HepG2 (cell line): Measurements from ENCODE around the gene KRT82.

Source experiments
- DDIT3 ChIP-seq: sonication (generic); formaldehyde crosslinking; IDR thresholded peaks from 2 replicates; pipeline ENCODE4 v1.4.0; 2020; ENCODE audit warnings: mild to moderate bottlenecking, missing genetic modification reagents
- DPF2 ChIP-seq: sonication (generic); formaldehyde crosslinking; IDR thresholded peaks from 2 replicates; pipeline ENCODE4 v1.4.0; 2020; ENCODE audit warnings: mild to moderate bottlenecking, low read depth, missing genetic modification reagents, borderline replicate concordance
- E2F1 ChIP-seq: sonication (generic); formaldehyde crosslinking; IDR thresholded peaks from 2 replicates; pipeline ENCODE4 v1.5.0; 2020; ENCODE audit warnings: missing genetic modification reagents
- NR2C2 ChIP-seq: sonication (generic); formaldehyde crosslinking; IDR thresholded peaks from 2 replicates; pipeline ENCODE4 v1.4.0; 2020; ENCODE audit warnings: missing genetic modification reagents, mild to moderate bottlenecking, moderate library complexity, borderline replicate concordance
- PATZ1 ChIP-seq: sonication (generic); formaldehyde crosslinking; IDR thresholded peaks from 2 replicates; pipeline ENCODE4 v1.4.0; 2020; ENCODE audit warnings: missing genetic modification reagents
- TAF1 ChIP-seq: sonication (generic); formaldehyde crosslinking; IDR thresholded peaks from 2 replicates; pipeline ENCODE4 v1.4.0; 2020; ENCODE audit warnings: missing genetic modification reagents
- TCF12 ChIP-seq, 2 experiments: fragments of 450-650 bp in 1 of 2; sonication (generic) in 1 of 2; formaldehyde crosslinking in 1 of 2; IDR thresholded peaks; 2 replicates each; pipeline versions ENCODE4 v1.6.1 to v1.8.0; 2017 to 2022; ENCODE audit warnings: antibody characterized with exemption in 1 of 2, mild to moderate bottlenecking in 1 of 2, missing genetic modification reagents in 1 of 2, moderate library complexity in 1 of 2
- TEAD3 ChIP-seq: optimal IDR thresholded peaks from 2 replicates; pipeline ENCODE3; 2016; ENCODE audit warnings: borderline replicate concordance
- ZBTB37 ChIP-seq: sonication (generic); formaldehyde crosslinking; IDR thresholded peaks from 2 replicates; pipeline ENCODE4 v1.4.0; 2020; ENCODE audit warnings: mild to moderate bottlenecking, missing genetic modification reagents
- ZMAT5 ChIP-seq: sonication (generic); formaldehyde crosslinking; IDR thresholded peaks from 2 replicates; pipeline ENCODE4 v1.5.0; 2020; ENCODE audit warnings: mild to moderate bottlenecking, low read depth, missing genetic modification reagents, borderline replicate concordance
- ZNF282 ChIP-seq: fragments of 450-650 bp; IDR thresholded peaks from 2 replicates; pipeline ENCODE4 v1.6.1; 2018; ENCODE audit not compliant: partially characterized antibody
- ZNF496 ChIP-seq: sonication (generic); formaldehyde crosslinking; IDR thresholded peaks from 2 replicates; pipeline ENCODE4 v1.8.1; 2023; ENCODE audit warnings: mild to moderate bottlenecking, moderate library complexity, missing genetic modification reagents; ENCODE audit not compliant: insufficient replicate concordance
- ZNF614 ChIP-seq: IDR thresholded peaks from 2 replicates; pipeline ENCODE4 v1.6.1; 2018; ENCODE audit warnings: missing biosample characterization, missing genetic modification reagents, inconsistent platforms, borderline replicate concordance

GRCh38 chr12:52436828-52437474 is 30.8 kb upstream of the KRT82 start:
- TF ChIP-seq E2F1 (CRISPR knock-in tag) (no peak), TEAD3 (CRISPR knock-in tag) (no peak), ZMAT5 (CRISPR knock-in tag) (no peak), DPF2 (no peak), TAF1 (no peak), NR2C2 (CRISPR knock-in tag) (no peak), ZBTB37 (no peak), DDIT3 (CRISPR knock-in tag) (no peak), PATZ1 (CRISPR knock-in tag) (no peak), TCF12 (IDR thresholded peaks at IDR 0.05) (no peak), TCF12 (CRISPR knock-in tag; IDR thresholded peaks at IDR 0.05) (no peak), ZNF614 (CRISPR knock-in tag) (no peak), ZNF282 (no peak), ZNF496 (CRISPR knock-in tag) (no peak)
